ENCODE data around the gene UPB1.
"Not testable (repeated sequence)": the region's sequence is repeated elsewhere in the genome, so short reads cannot be mapped to it uniquely, and the experiment has no call there.

UPB1 gene

DNA sequence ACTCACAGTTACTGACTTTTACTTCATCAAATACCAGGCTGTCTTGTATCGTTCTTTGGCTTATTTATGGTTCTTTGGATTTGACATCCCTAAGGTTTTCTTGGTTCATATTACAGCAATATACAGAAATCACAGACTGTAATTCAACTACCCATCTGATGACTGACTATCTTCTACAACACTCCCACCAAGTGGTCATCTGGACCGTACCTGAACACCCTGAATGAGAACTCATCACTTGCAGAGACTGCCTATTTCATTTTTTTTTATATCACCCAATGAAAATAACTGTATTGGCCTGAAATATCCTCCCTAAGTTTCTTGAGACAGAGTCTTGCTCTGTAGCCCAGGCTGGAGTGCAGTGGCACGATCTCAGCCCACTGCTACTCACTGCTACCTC is 9.5 kb upstream of the UPB1 start:
- no peak overlapping the region for H3K27ac ChIP-seq
- H3K9ac ChIP-seq (ENCODE audit: insufficient read length), result no peak overlapping the region
- no peak overlapping the region for H3K4me3 ChIP-seq
- DNase-seq (ENCODE audit: low read depth, low spot score), result no peak
- TF ChIP-seq POLR2AphosphoS5 (IDR thresholded peaks at IDR 0.05; ENCODE audit: borderline replicate concordance, low read depth, low read length) (no peak), FOXP2 (optimal IDR thresholded peaks at IDR 0.05; ENCODE audit: control extremely low read depth, extremely low read length, insufficient read depth) (no peak), EZH2 (IDR thresholded peaks at IDR 0.05) (no peak)
- H3K9me3 ChIP-seq (ENCODE audit: low read depth, low read length), result no peaks in the 10 kb centered on the region
- no peaks in the 10 kb centered on the region for H3K36me3 ChIP-seq (ENCODE audit: insufficient read depth, low read length)

DNA sequence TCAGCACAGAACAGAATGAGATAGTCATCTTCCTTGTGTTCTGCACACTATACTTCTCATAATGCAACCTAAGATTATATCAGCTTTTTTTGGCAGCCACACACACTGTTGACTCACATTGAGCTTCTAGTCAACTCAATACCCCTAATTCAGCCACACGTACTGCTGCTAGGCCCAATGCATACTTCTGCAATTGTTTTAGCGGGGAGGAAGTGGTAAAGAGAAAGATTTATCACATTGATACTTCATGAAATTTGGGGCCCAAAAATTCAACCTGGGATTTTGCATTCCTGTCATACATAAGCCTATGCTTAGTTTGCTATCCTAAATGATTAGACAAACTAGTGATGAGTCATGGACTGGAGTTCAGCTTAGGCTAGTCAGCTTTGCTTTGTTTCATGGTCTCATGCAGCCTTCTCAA is 8.6 kb upstream of the UPB1 start:
- TF ChIP-seq EZH2 (IDR thresholded peaks at IDR 0.05) (no peak), POLR2AphosphoS5 (IDR thresholded peaks at IDR 0.05; ENCODE audit: borderline replicate concordance, low read depth, low read length) (no peak), FOXP2 (optimal IDR thresholded peaks at IDR 0.05; ENCODE audit: control extremely low read depth, extremely low read length, insufficient read depth) (no peak)
- DNase-seq (ENCODE audit: low read depth, low spot score), result no peak
- H3K4me3 ChIP-seq, result no peak overlapping the region
- H3K27ac ChIP-seq, result no peak overlapping the region
- no peaks in the 10 kb centered on the region for H3K36me3 ChIP-seq (ENCODE audit: insufficient read depth, low read length)
- no peak overlapping the region for H3K9ac ChIP-seq (ENCODE audit: insufficient read length)
- H3K9me3 ChIP-seq (ENCODE audit: low read depth, low read length), result no peaks in the 10 kb centered on the region

DNA sequence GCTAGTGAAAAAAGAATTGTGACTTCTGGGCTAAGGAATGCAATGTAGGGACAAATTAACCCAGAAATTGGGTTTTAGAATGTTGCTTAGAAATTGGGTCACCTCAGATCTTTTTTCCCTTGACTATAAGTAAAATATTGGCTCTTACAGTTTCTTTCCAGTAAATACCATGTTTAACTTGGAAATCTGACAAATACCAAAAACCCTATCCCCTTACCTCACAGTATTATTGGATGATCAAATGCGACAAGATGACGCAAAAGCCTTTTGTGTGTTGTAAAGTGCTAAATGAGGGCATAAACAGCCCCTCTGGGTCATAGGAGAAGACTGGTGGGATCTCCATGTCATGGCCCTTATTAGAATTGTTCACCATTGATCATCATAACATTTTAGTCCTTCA is 6.1 kb upstream of the UPB1 start:
- DNase-seq (ENCODE audit: low read depth, low spot score), result no peak
- no peak for TF ChIP-seq EZH2 (IDR thresholded peaks at IDR 0.05)
- TF ChIP-seq POLR2AphosphoS5 (IDR thresholded peaks at IDR 0.05; ENCODE audit: borderline replicate concordance, low read depth, low read length), result no peak
- TF ChIP-seq FOXP2 (optimal IDR thresholded peaks at IDR 0.05; ENCODE audit: control extremely low read depth, extremely low read length, insufficient read depth), result no peak
- Histone ChIP-seq H3K9ac (ENCODE audit: insufficient read length) (no peak overlapping the region), H3K4me3 (no peak overlapping the region), H3K9me3 (ENCODE audit: low read depth, low read length) (no peaks in the 10 kb centered on the region), H3K36me3 (ENCODE audit: insufficient read depth, low read length) (no peaks in the 10 kb centered on the region), H3K27ac (no peak overlapping the region)

DNA sequence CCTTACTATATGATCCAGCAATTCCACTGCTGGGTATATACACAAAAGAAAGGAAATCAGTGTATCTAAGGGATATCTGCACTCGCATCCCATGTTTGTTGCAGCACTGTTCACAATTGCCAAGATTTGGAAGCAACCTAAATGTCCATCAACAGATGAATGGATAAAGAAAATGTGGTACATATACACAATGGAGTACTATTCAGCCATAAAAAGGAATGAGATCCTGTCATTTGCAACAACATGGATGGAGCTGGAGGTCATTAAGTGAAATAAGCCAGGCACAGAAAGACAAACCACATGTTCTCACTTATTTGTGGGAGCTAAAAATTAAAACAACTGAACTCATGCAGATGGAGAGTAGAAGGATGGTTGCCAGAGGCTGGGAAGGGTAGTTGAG is 5.7 kb upstream of the UPB1 start:
- H3K9me3 ChIP-seq (ENCODE audit: low read depth, low read length); H3K4me3 ChIP-seq; DNase-seq (ENCODE audit: low read depth, low spot score); H3K9ac ChIP-seq (ENCODE audit: insufficient read length); H3K36me3 ChIP-seq (ENCODE audit: insufficient read depth, low read length); H3K27ac ChIP-seq: not testable (repeated sequence)

DNA sequence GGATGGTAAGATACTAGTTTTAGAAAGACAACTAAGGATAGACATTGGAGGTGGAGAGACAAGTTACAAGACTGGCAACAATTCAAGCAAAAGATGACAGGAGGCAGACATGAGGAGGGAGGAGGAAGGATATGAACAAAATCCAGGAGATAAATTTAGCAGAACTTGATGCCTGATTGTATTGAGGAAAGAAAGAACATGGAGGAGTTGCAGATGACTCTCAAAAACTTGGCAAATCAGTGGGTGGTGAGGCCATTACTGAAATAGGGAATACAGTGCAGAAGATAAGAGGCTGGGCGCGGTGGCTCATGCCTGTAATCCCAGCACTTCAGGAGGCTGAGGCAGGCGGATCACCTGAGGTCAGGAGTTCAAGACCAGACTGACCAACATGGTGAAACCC is 2.7 kb upstream of the UPB1 start:
- H3K36me3 ChIP-seq (ENCODE audit: insufficient read depth, low read length), result no peaks in the 10 kb centered on the region
- no peak overlapping the region for H3K4me3 ChIP-seq
- H3K27ac ChIP-seq, result no peak overlapping the region
- H3K9ac ChIP-seq (ENCODE audit: insufficient read length), result no peak overlapping the region
- DNase-seq (ENCODE audit: low read depth, low spot score), result no peak
- no peaks in the 10 kb centered on the region for H3K9me3 ChIP-seq (ENCODE audit: low read depth, low read length)
- TF ChIP-seq FOXP2 (optimal IDR thresholded peaks at IDR 0.05; ENCODE audit: control extremely low read depth, extremely low read length, insufficient read depth) (no peak), POLR2AphosphoS5 (IDR thresholded peaks at IDR 0.05; ENCODE audit: borderline replicate concordance, low read depth, low read length) (no peak), EZH2 (IDR thresholded peaks at IDR 0.05) (no peak)

DNA sequence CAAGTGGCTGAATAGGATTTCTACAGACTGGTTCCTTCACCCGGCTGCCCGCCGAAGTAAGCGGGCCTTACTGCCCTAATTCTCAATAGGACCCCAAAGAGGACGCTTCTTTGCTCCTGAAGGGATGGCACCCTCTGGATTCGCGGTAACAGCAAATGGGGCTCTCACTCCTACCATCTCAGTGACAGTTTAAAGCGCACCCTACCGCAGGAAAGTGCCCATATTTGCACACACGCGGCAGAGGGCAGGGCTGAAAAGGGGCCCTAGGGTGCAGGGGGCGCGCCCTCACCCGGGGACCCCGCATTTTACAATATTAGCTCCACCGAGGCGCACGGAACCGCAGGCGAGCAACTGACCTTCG is 985 bp upstream of the UPB1 start:
- Histone ChIP-seq H3K27ac (no peak overlapping the region), H3K9me3 (ENCODE audit: low read depth, low read length) (no peaks in the 10 kb centered on the region), H3K9ac (ENCODE audit: insufficient read length) (no peak overlapping the region), H3K4me3 (no peak overlapping the region), H3K36me3 (ENCODE audit: insufficient read depth, low read length) (no peaks in the 10 kb centered on the region)
- TF ChIP-seq EZH2 (IDR thresholded peaks at IDR 0.05) (no peak), POLR2AphosphoS5 (IDR thresholded peaks at IDR 0.05; ENCODE audit: borderline replicate concordance, low read depth, low read length) (no peak), FOXP2 (optimal IDR thresholded peaks at IDR 0.05; ENCODE audit: control extremely low read depth, extremely low read length, insufficient read depth) (no peak)
- DNase-seq (ENCODE audit: low read depth, low spot score), result no peak

DNA sequence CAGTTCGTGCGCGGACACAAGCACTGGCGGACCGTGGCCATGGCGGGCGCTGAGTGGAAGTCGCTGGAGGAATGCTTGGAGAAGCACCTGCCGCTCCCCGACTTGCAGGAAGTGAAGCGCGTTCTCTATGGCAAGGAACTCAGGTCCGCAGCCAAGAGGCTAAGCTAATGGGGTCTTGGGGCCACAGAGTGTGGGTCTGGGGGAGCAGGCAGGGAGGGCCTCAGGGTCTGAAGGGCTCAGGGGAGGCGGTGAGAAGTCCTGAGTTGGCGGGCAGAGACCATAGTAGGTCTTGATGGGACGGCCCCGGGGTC is 188 bp downstream of the UPB1 start:
- Histone ChIP-seq H3K9me3 (ENCODE audit: low read depth, low read length) (no peaks in the 10 kb centered on the region), H3K9ac (ENCODE audit: insufficient read length) (no peak overlapping the region), H3K36me3 (ENCODE audit: insufficient read depth, low read length) (no peaks in the 10 kb centered on the region), H3K4me3 (no peak overlapping the region), H3K27ac (no peak overlapping the region)
- TF ChIP-seq FOXP2 (optimal IDR thresholded peaks at IDR 0.05; ENCODE audit: control extremely low read depth, extremely low read length, insufficient read depth) (no peak), EZH2 (IDR thresholded peaks at IDR 0.05) (no peak), POLR2AphosphoS5 (IDR thresholded peaks at IDR 0.05; ENCODE audit: borderline replicate concordance, low read depth, low read length) (no peak)
- no peak for DNase-seq (ENCODE audit: low read depth, low spot score)

DNA sequence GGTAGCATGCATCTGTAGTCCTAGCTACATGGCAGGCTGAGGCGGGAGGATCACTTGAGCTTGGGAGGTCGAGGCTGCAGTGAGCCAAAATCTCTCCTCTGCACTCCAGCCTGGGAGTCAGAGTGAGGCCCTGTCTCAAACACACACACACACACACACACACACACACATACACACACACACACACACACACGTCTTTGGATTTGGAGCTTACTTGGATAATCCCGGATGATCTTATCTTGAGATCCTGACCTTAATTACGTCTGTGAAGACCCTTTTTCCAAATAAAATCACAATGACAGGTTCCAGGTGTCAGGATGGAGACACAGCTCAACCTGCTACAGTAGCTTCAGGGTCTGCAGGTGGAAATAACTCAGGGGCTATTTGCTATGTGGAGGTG is 1.1 kb downstream of the UPB1 start:
- no peak for DNase-seq (ENCODE audit: low read depth, low spot score)
- Histone ChIP-seq H3K9ac (ENCODE audit: insufficient read length) (no peak overlapping the region), H3K4me3 (no peak overlapping the region), H3K27ac (no peak overlapping the region), H3K36me3 (ENCODE audit: insufficient read depth, low read length) (no peaks in the 10 kb centered on the region), H3K9me3 (ENCODE audit: low read depth, low read length) (no peaks in the 10 kb centered on the region)
- TF ChIP-seq POLR2AphosphoS5 (IDR thresholded peaks at IDR 0.05; ENCODE audit: borderline replicate concordance, low read depth, low read length), result no peak
- TF ChIP-seq EZH2 (IDR thresholded peaks at IDR 0.05), result no peak
- no peak for TF ChIP-seq FOXP2 (optimal IDR thresholded peaks at IDR 0.05; ENCODE audit: control extremely low read depth, extremely low read length, insufficient read depth)

DNA sequence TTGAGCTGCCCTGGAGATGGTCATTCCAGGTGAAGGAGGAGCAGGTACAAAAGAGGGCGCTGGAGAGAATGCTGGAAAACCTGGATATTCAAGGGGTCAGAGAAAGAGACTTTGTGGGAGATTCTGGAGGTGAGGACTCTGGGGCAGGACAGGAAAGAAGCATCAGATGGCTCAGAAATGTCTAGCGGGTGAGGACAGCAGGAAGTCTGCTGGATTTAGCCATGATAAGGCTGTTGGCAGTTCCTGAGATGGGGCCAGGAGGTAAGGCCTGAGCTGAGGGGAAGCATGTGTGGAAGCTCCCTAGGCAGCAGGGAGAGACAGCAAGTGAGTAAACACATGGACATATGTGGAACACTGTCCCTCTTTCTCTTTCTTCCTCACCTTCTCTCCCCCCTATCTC is 1.5 kb downstream of the UPB1 start:
- Histone ChIP-seq H3K36me3 (ENCODE audit: insufficient read depth, low read length) (no peaks in the 10 kb centered on the region), H3K9ac (ENCODE audit: insufficient read length) (no peak overlapping the region), H3K9me3 (ENCODE audit: low read depth, low read length) (no peaks in the 10 kb centered on the region), H3K27ac (no peak overlapping the region), H3K4me3 (no peak overlapping the region)
- no peak for DNase-seq (ENCODE audit: low read depth, low spot score)
- TF ChIP-seq EZH2 (IDR thresholded peaks at IDR 0.05) (no peak), POLR2AphosphoS5 (IDR thresholded peaks at IDR 0.05; ENCODE audit: borderline replicate concordance, low read depth, low read length) (no peak), FOXP2 (optimal IDR thresholded peaks at IDR 0.05; ENCODE audit: control extremely low read depth, extremely low read length, insufficient read depth) (no peak)

Measured in SK-N-MC (cell line).